NCI-H1436 (cell line): ENCODE measurements around the gene ZNRF1.

ENCODE experiments used
- DNase-seq: peaks from one replicate; lab custom pipeline; 2025; lab: John Stamatoyannopoulos, UW

ZNRF1 gene

GRCh38 chr16:75027520-75028300 lies 28.9 kb downstream of the ZNRF1 start:
- no peak for DNase-seq

GRCh38 chr16:75028544-75029135 lies 29.8 kb downstream of the ZNRF1 start:
- DNase-seq = no peak

- DNase-seq = no peak
Measured at GRCh38 chr16:75029854-75030253, 31.0 kb downstream of the ZNRF1 start.

GRCh38 chr16:75032655-75033054 lies 33.8 kb downstream of the ZNRF1 start:
- no peak for DNase-seq

- no peak for DNase-seq
Measured at GRCh38 chr16:75035410-75035968, 36.7 kb downstream of the ZNRF1 start.

GRCh38 chr16:75038036-75038858 lies 39.4 kb downstream of the ZNRF1 start:
- no peak for DNase-seq

- DNase-seq = no peak
Measured at GRCh38 chr16:75039941-75040340, 41.1 kb downstream of the ZNRF1 start.

- DNase-seq = no peak
Measured at GRCh38 chr16:75042426-75043174, 43.8 kb downstream of the ZNRF1 start.

GRCh38 chr16:75043175-75043895 lies 44.5 kb downstream of the ZNRF1 start:
- no peak for DNase-seq

- no peak for DNase-seq
Measured at GRCh38 chr16:75044800-75045361, 46.1 kb downstream of the ZNRF1 start.

GRCh38 chr16:75045424-75045823 lies 46.6 kb downstream of the ZNRF1 start:
- no peak for DNase-seq

GRCh38 chr16:75048054-75048453 lies 49.2 kb downstream of the ZNRF1 start:
- DNase-seq = no peak

- DNase-seq = no peak
Measured at GRCh38 chr16:75048530-75048929, 49.7 kb downstream of the ZNRF1 start.

- no peak for DNase-seq
Measured at GRCh38 chr16:75052481-75053202, 53.8 kb downstream of the ZNRF1 start.

GRCh38 chr16:75053791-75054555 lies 55.1 kb downstream of the ZNRF1 start:
- peak; percentile 65 for DNase-seq

- no peak for DNase-seq
Measured at GRCh38 chr16:75054556-75054947, 55.7 kb downstream of the ZNRF1 start.

GRCh38 chr16:75058806-75059205 lies 60.0 kb downstream of the ZNRF1 start:
- no peak for DNase-seq

- DNase-seq = no peak
Measured at GRCh38 chr16:75059411-75059810, 60.6 kb downstream of the ZNRF1 start.

GRCh38 chr16:75060723-75061122 lies 61.9 kb downstream of the ZNRF1 start:
- DNase-seq = no peak
